ENCODE results near the gene NOTO. TPM values are rescaled to one million over a fixed set of nuclear protein-coding genes. Genes with fewer than 3 reads are reported as not detected.

NOTO gene
- total RNA-seq, 1 donor from 2014 or later, result not detected

DNA sequence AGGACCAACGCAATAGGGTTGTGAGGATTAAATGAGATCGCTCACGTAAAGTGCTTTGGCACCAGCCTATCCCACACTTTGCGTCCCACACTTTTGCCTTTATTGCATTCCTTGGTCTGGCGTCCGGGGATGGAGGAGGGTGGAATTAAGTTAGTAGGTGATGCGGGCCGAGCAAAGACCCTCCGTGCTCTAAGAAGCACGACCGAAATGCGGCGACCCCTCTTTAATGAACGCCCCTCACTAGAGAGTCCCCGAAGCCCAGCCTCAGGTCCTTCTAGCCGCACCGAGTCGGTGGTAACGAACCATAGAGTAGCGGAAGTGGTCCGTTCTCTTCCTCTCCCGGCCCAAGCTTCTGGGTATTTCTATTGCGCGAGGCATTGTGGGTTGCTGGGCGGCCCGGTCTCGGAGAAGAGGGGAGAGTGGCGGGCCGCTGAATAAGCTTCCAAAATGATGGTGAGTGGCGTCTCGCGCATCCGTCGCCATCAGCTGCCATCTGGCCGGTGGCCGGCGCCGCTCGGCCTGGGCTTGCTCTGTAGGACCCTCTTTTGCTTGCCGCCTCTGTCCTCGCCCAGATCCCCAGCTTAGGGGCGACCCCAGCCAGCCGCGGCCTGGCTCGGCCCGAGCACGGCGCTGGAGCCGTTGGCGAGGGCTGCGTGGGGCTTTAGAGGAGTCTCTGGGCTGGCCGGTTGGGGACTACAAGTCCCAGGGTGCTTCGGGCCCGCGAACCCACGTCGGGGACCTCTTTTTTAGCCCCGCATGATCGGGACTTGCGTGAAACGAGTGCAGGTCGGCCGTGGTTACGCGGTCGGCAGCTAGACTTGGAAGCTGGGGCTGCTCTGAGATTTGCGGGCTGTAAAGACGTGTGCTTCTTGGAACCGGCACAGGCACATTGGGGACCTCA lies 31.8 kb downstream of the NOTO start, which contains the start of gene CCT7:
Gene CCT7 (plus strand): TSS at position 377 of the 901 bp plus-strand sequence. CDS start 71 bp downstream, at position 448.
- TF ChIP-seq CTCF (IDR thresholded peaks at IDR 0.05), result no peak

GRCh38 chr2:73235315-73236028 lies 33.1 kb downstream of the NOTO start:
- Mint-ChIP-seq H3K36me3 (ENCODE audit: low read depth) (no peaks in the 10 kb centered on the region), H3K4me1 (ENCODE audit: low read depth) (peaks cover 46% of the 10 kb centered on the region), H3K27ac (ENCODE audit: unreplicated experiment) (peak overlapping the region; percentile 95), H3K27me3 (ENCODE audit: low read depth) (no peaks in the 10 kb centered on the region), H3K4me3 (ENCODE audit: unreplicated experiment) (peak overlapping the region; percentile 96), H3K9me3 (ENCODE audit: low read depth) (no peaks in the 10 kb centered on the region)
- no peak for TF ChIP-seq CTCF (IDR thresholded peaks at IDR 0.05)
- no peak for DNase-seq (ENCODE audit: low spot score)

More for the DNA sequence above, 31.8 kb downstream of the NOTO start, which contains the start of gene CCT7:
- Mint-ChIP-seq H3K27me3 (ENCODE audit: low read depth) (no peaks in the 10 kb centered on the region), H3K36me3 (ENCODE audit: low read depth) (peaks cover 1% of the 10 kb centered on the region), H3K9me3 (ENCODE audit: low read depth) (no peaks in the 10 kb centered on the region), H3K4me3 (ENCODE audit: unreplicated experiment) (peak within 1 kb of the TSS; percentile 96), H3K27ac (ENCODE audit: unreplicated experiment) (peak within 1 kb of the TSS; percentile 95), H3K4me1 (ENCODE audit: low read depth) (peaks cover 41% of the 10 kb centered on the region)
- DNase-seq (ENCODE audit: low spot score), result no peak

GRCh38 chr2:73237168-73237567 lies 34.8 kb downstream of the NOTO start:
- no peaks in the 10 kb centered on the region for H3K9me3 Mint-ChIP-seq (ENCODE audit: low read depth)
- no peaks in the 10 kb centered on the region for H3K36me3 Mint-ChIP-seq (ENCODE audit: low read depth)
- no peaks in the 10 kb centered on the region for H3K27me3 Mint-ChIP-seq (ENCODE audit: low read depth)
- no peak for TF ChIP-seq CTCF (IDR thresholded peaks at IDR 0.05)
- H3K4me3 Mint-ChIP-seq (ENCODE audit: unreplicated experiment), result no peak overlapping the region
- peaks cover 46% of the 10 kb centered on the region for H3K4me1 Mint-ChIP-seq (ENCODE audit: low read depth)
- DNase-seq (ENCODE audit: low spot score), result no peak
- H3K27ac Mint-ChIP-seq (ENCODE audit: unreplicated experiment), result peak overlapping the region; percentile 18

DNA sequence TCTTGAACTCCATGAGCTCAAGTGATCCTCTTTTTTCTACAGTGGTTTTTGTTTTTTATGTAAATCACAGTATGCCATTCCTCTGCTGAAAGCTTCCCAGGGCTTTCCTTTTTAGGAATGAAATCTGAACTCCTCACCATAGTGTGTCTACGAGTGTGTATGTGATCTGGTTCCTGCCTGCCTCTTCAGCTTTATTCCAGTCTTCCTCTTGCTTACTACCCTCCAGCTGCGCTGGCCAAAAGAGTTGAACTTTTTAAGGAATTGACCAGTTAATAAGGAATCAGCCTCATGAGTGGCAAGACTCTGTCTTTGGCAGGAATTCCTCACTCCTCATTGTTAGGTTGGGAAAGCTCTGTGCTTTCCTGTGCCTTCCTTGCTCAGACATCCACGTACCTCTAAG lies 35.8 kb downstream of the NOTO start:
- Mint-ChIP-seq H3K27ac (ENCODE audit: unreplicated experiment) (no peak overlapping the region), H3K4me3 (ENCODE audit: unreplicated experiment) (no peak overlapping the region), H3K4me1 (ENCODE audit: low read depth) (peaks cover 40% of the 10 kb centered on the region), H3K27me3 (ENCODE audit: low read depth) (no peaks in the 10 kb centered on the region), H3K36me3 (ENCODE audit: low read depth) (no peaks in the 10 kb centered on the region), H3K9me3 (ENCODE audit: low read depth) (no peaks in the 10 kb centered on the region)
- TF ChIP-seq CTCF (IDR thresholded peaks at IDR 0.05), result no peak
- no peak for DNase-seq (ENCODE audit: low spot score)

- no peaks in the 10 kb centered on the region for H3K9me3 Mint-ChIP-seq (ENCODE audit: low read depth)
- DNase-seq (ENCODE audit: low spot score), result no peak
- H3K27me3 Mint-ChIP-seq (ENCODE audit: low read depth), result no peaks in the 10 kb centered on the region
- peaks cover 40% of the 10 kb centered on the region for H3K4me1 Mint-ChIP-seq (ENCODE audit: low read depth)
- H3K4me3 Mint-ChIP-seq (ENCODE audit: unreplicated experiment), result no peak overlapping the region
- no peaks in the 10 kb centered on the region for H3K36me3 Mint-ChIP-seq (ENCODE audit: low read depth)
- no peak for TF ChIP-seq CTCF (IDR thresholded peaks at IDR 0.05)
- no peak overlapping the region for H3K27ac Mint-ChIP-seq (ENCODE audit: unreplicated experiment)
Observed at GRCh38 chr2:73238976-73239375, 36.6 kb downstream of the NOTO start.
